Activated T-helper 2 cell treated with anti-CD3 and anti-CD28 coated beads, Interferon-gamma antibody, Interleukin-2, Interleukin-4, amounts not matched to agents 10 μg/mL and 5 μg/mL and 100 μg/mL, durations not matched to agents 14 hours and 24 hours and 36 hours (primary cell): ENCODE data around the gene EHD1. TPM values are rescaled to one million over a fixed set of nuclear protein-coding genes. Genes with fewer than 3 reads are reported as not detected.
A peak's percentile ranks its signal among the peaks of the same experiment; 100 is the strongest.

Source experiments
- DNase-seq: peaks from one replicate; pipeline ENCODE4 v3.0.0; 2021; ENCODE audit warnings: low spot score
- H3K27ac Mint-ChIP-seq: one replicate; pipeline ENCODE4 v1.8.0; 2021; ENCODE audit warnings: mixed read lengths
- H3K27me3 Mint-ChIP-seq: one replicate; pipeline ENCODE4 v1.8.0; 2021; ENCODE audit warnings: low read depth, mixed read lengths
- H3K36me3 Mint-ChIP-seq: one replicate; pipeline ENCODE4 v1.8.0; 2021; ENCODE audit warnings: low read depth, mixed read lengths
- H3K4me1 Mint-ChIP-seq: one replicate; pipeline ENCODE4 v1.8.0; 2021; ENCODE audit warnings: low read depth, mixed read lengths
- H3K4me3 Mint-ChIP-seq: one replicate; pipeline ENCODE4 v1.8.0; 2021; ENCODE audit warnings: low read depth, mild to moderate bottlenecking, moderate library complexity, mixed read lengths
- H3K9me3 Mint-ChIP-seq: one replicate; pipeline ENCODE4 v1.8.0; 2021; ENCODE audit warnings: mixed read lengths
- intact Hi-C: fragments of 100-400 bp; cut with micrococcal nuclease; formaldehyde crosslinking; loops from one replicate; pipeline ENCODE4 v1.15.1; 2023
- total RNA-seq: library from RNA; stranded (reverse); gene quantifications from 2 replicates; pipeline ENCODE4 v1.2.3, GENCODE V29; 2022

EHD1 gene
- total RNA-seq, result 107 TPM in 2 replicates

DNA sequence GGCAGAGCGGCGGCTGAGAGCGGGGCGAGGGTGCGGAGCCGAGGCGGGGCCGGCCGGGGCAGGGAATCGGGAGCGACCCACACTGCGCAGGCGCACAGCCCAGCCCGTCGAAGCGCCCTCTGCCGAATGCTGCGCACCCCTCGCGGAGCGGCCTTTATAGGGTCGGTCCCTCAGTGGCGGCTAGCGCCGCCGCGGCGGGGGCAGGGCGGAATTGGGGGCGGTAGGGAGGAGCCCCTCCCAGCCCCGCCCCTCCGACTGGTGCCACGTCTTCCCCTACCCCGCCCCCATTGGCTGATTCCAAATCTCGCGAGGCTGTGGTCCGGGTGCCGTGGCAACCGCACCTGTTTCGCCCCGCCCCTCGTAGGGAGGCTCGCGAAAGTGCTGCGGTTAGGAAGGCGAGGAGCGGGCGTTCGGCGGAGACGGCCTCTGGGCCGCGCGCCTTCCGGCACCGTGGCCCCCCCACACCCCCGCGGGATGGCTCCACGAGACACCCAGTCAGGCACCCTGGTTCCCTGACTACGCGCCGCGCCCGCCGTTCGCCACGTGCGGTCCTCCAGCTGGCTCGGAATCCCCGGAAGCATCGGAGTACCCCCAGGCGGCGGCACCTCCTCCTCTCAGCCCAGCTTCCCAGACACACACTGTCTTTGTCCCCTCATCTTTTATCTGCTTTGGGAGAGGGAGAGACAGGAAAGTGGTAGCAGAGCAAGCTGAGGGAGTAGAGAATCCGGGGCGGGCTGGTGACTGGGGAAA, at the start of gene EHD1:
Gene EHD1, minus strand, starts transcription at position 128 of the 750 bp plus-strand sequence. CDS start 157 bp downstream, outside the sequence.
- H3K27me3 Mint-ChIP-seq, result no peaks in the 10 kb centered on the region

DNA sequence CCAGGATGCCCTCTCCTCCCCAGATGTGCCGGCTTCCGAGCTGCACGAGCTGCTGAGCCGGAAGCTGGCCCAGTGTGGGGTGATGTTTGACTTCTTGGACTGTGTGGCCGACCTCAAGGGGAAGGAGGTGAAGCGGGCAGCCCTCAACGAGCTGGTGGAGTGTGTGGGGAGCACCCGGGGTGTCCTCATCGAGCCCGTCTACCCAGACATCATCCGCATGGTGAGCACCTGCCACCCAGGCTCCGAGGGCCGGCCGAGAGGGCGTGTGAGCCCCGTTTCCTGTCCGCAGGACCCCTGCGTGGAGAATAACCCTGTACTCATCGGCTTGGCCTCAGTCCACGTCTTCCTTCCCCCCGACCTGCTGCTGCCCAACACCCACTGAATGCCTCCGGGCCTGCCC, 48.3 kb upstream of the EHD1 start:
- H3K36me3 Mint-ChIP-seq, result peaks cover 18% of the 10 kb centered on the region
- peaks cover 12% of the 10 kb centered on the region for H3K4me1 Mint-ChIP-seq
- intact Hi-C loops, result no loop called here
- no peaks in the 10 kb centered on the region for H3K27me3 Mint-ChIP-seq
- no peak for DNase-seq
- H3K27ac Mint-ChIP-seq, result no peak overlapping the region
- H3K9me3 Mint-ChIP-seq, result no peaks in the 10 kb centered on the region
- peak overlapping the region; percentile 38 for H3K4me3 Mint-ChIP-seq

More for the DNA sequence above, at the start of gene EHD1:
- intact Hi-C loops, result loop anchor here (2.0 to 10.0 kb wide), 2 partner anchors 16 to 616 kb away; partner anchors contain the start of gene MALAT1
- H3K4me1 Mint-ChIP-seq, result peaks cover 55% of the 10 kb centered on the region
- peaks cover 36% of the 10 kb centered on the region for H3K36me3 Mint-ChIP-seq
- peak within 1 kb of the TSS; percentile 95 for H3K27ac Mint-ChIP-seq
- no peaks in the 10 kb centered on the region for H3K9me3 Mint-ChIP-seq
- H3K4me3 Mint-ChIP-seq, result peak within 1 kb of the TSS; percentile 99
- peak; percentile 99 for DNase-seq

DNA sequence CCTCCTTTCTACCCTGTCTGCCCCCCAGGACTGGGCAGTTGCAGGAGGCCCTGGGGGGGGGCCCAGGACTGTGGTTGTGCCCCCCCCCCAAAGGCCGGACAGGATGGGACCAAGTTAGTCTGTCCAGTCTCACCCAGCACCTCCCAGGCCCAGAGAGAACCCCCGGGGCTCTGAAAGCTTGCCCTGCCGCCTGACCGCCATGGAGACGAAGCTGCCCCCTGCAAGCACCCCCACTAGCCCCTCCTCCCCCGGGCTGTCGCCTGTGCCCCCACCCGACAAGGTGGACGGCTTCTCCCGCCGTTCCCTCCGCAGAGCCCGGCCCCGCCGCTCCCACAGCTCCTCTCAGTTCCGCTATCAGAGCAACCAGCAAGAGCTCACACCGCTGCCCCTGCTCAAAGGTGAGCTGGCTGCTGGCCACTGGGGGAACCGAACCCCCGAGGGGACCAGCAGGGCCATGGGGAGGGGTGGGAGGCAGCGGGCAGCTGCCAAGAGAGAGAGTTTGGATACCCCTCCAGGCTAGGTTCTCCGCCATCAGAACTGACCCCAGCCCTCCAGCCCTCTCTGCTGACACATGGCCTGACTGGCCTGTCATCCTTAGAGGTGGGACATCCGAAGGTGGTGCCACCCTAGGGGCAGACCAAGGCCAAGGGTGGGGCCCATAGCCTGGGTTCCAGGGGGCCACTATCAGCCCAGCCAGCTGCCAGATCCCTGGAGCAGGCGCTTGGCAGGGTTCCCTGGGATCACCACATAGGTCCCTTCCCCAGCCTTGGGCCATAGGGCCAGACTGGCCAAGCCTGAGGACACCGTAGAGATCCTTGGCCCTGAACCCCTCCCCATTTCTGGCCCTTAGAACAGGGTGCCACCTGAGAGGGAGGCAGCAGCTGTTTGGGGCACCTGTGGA, 47.4 kb upstream of the EHD1 start:
- H3K27me3 Mint-ChIP-seq, result no peaks in the 10 kb centered on the region
- H3K4me3 Mint-ChIP-seq, result peak overlapping the region; percentile 96
- intact Hi-C loops, result loop anchor here (2.0 kb wide), 1 partner anchor 89 kb away; the partner anchor contains the start of gene ARL2
- H3K9me3 Mint-ChIP-seq, result no peaks in the 10 kb centered on the region
- H3K4me1 Mint-ChIP-seq, result peaks cover 12% of the 10 kb centered on the region
- H3K27ac Mint-ChIP-seq, result peak overlapping the region; percentile 42
- no peak for DNase-seq
- peaks cover 12% of the 10 kb centered on the region for H3K36me3 Mint-ChIP-seq

DNA sequence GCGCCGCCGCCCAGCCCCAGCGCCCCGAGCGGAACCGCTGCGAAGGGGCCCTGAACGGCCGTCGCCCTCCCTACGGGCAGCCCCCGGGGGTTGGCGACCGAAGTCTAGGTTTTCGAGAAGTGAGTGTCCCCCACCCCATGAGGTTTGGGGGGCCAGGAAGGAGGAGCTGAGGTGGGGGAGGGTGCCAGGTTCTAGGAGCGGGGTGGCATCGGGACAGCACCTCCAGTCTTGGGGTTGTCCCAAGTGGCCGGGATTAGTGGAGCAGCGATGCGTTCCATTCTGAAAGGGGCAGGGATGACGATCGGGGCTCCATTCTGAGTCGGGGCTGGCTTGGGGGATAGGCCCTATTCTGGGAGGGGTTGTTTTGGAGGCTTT, 46.5 kb upstream of the EHD1 start:
- Mint-ChIP-seq H3K36me3 (peaks cover 8% of the 10 kb centered on the region), H3K4me3 (peak overlapping the region; percentile 96), H3K27ac (peak overlapping the region; percentile 42), H3K9me3 (no peaks in the 10 kb centered on the region), H3K4me1 (peaks cover 12% of the 10 kb centered on the region), H3K27me3 (no peaks in the 10 kb centered on the region)
- DNase-seq, result no peak
- intact Hi-C loops, result loop anchor here (1.0 to 2.0 kb wide), 2 partner anchors 90 to 102 kb away; partner anchors contain the start of genes ARL2 and SNX15

DNA sequence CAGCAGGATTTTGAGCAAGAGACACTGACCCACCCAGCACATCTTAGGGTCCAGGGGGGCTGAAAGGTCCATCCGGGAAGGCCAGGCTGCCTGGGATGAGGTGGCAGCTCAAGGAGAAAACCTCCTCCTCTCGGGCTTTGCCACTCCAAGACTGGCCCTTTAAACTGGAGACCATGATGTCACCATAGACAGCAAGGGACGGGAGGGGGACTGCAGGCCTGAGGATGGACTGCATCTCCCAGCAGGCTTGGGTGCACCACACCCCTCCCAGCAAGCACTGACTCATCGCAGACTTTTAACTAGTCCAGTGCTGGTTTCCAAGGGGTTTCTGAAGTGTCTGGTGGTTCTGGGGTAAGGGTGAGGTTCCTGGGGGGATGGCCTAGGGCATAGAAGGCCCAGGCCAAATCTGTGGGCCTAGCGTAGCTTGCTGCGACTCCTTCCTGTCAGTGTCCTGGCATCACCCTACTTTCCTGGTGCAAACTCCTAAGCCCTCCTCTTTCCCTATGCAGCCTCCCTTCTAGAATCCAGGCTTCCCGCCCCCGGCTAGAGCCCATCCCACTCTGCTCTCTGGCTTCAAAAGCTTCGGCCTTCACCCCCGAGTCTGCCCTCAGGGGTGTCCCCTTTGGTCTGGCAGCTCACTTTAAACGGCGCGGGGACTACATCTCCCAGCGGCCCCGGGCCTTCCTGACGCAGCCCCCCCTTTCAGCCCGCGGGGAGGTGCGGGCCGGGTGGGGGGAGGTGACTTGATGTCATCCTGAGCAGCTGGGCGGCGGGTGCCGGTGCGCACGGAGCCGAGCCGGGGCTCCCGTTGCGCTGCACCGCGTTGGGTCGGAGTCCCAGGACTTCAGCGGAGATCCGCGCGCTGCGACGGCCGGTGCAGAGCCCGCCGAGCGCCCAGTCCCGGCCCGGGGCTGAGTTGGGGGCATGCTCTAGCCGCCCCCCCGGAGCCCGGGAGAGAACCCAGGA, 45.8 kb upstream of the EHD1 start, which contains the start of gene PPP2R5B:
Gene PPP2R5B, plus strand, starts transcription at position 746 of the 966 bp plus-strand sequence. CDS start 1,046 bp downstream, outside the sequence.
- Mint-ChIP-seq H3K36me3 (peaks cover 5% of the 10 kb centered on the region), H3K27me3 (no peaks in the 10 kb centered on the region), H3K4me3 (peak within 1 kb of the TSS; percentile 96), H3K9me3 (no peaks in the 10 kb centered on the region), H3K27ac (peak within 1 kb of the TSS; percentile 100), H3K4me1 (peaks cover 12% of the 10 kb centered on the region)
- peak; percentile 89 for DNase-seq
- intact Hi-C loops, result loop anchor here (1.0 to 2.0 kb wide), 2 partner anchors 91 to 103 kb away; partner anchors contain the start of genes ARL2 and SNX15

DNA sequence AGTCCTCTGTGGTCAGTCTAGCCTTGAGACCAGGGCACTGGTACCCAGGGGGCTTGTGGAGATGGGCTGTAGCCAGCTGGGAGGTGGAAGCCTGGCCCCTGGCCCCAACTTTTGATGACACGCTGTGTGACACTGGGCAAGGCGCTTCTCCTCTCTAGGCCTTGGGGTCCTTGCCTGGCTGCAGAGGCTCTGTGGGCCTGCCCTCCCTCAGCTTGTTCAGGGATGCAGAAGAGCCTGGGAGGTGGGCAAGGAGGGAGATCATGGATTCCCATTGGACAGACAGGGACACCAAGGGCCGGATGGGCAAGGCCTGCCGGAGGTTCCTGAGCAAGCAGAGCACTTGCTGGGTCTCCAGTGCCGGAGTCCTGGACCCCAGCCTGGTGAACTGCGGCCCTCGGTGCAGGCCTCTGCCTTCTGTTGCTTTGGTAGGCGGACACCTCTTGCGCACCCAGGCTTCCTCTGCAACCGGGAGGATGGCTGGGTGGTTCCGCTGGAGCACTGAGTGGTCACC, 44.8 kb upstream of the EHD1 start:
- Mint-ChIP-seq H3K27ac (no peak overlapping the region), H3K27me3 (no peaks in the 10 kb centered on the region), H3K9me3 (no peaks in the 10 kb centered on the region), H3K4me3 (no peak overlapping the region), H3K4me1 (peaks cover 13% of the 10 kb centered on the region), H3K36me3 (peaks cover 5% of the 10 kb centered on the region)
- intact Hi-C loops, result no loop called here
- no peak for DNase-seq

DNA sequence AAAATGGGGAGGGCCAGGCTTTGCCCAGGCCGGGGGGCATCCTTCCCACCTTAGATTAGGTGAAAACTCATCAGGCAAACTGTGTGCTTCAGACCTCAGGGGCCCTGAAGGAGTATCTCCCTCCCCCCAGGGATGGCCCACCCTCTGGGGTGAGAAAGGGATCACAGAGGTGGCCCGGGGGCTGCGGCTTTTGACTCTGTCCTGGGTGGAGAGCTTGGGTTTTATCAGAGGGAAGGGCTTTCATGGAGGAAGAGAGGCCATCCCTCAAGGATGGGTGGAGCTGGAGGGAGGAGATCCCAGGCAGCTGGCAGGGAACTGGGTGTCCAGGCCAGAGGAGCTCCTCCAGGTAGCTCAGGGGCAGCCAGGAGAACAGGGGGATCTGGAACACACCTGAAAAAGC, 43.0 kb upstream of the EHD1 start:
- H3K27me3 Mint-ChIP-seq, result no peaks in the 10 kb centered on the region
- no peak overlapping the region for H3K4me3 Mint-ChIP-seq
- peaks cover 24% of the 10 kb centered on the region for H3K4me1 Mint-ChIP-seq
- intact Hi-C loops, result no loop called here
- no peaks in the 10 kb centered on the region for H3K9me3 Mint-ChIP-seq
- H3K27ac Mint-ChIP-seq, result no peak overlapping the region
- H3K36me3 Mint-ChIP-seq, result no peaks in the 10 kb centered on the region
- DNase-seq, result no peak

DNA sequence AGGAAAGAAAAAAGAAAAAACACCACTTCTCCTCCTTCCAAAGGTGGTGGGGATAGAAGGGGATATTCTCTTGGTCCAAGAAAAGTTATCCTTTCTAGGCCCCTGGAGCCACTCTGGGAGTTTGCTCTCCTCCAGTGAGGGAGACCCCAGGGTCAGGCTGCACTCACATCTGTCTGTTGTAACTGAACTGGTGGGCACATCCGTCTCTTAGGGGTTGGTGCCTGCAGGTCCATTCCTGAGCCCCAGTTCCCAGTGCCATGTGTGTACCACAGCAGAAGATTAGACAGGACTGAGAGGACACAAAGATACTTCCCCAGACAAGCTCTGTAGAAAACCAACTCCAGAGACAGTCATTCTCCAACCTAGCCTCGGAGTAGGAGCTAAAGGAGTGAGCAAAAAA, 41.7 kb upstream of the EHD1 start:
- Mint-ChIP-seq H3K4me3 (no peak overlapping the region), H3K27me3 (no peaks in the 10 kb centered on the region), H3K27ac (no peak overlapping the region), H3K9me3 (no peaks in the 10 kb centered on the region), H3K4me1 (peaks cover 30% of the 10 kb centered on the region), H3K36me3 (no peaks in the 10 kb centered on the region)
- intact Hi-C loops, result no loop called here
- no peak for DNase-seq

DNA sequence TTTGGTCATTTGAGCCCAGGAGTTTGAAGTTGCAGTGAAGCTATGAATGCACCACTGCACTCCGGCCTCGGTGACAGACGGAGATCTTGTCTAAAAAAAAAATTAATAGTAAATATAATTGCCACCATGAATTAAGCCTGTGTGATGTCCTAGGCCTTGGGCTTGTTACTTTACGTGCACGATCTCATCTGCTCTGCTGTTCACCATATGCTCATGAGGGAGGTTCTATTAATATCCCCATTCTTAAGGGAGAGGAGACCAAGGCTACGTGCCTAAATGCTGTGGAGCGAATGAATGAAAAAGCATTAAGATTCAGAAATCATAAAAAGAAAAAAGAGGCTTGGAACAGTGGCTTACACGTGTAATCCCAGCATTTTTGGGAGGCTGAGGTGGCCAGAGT, 41.2 kb upstream of the EHD1 start:
- Mint-ChIP-seq H3K9me3 (no peaks in the 10 kb centered on the region), H3K27me3 (no peaks in the 10 kb centered on the region), H3K27ac (no peak overlapping the region), H3K4me3 (no peak overlapping the region), H3K4me1 (peaks cover 27% of the 10 kb centered on the region), H3K36me3 (no peaks in the 10 kb centered on the region)
- DNase-seq, result no peak
- intact Hi-C loops, result loop anchor here (10.0 kb wide), 2 partner anchors 145 to 195 kb away; partner anchors contain the start of genes SF1, TM7SF2 and ZNHIT2

DNA sequence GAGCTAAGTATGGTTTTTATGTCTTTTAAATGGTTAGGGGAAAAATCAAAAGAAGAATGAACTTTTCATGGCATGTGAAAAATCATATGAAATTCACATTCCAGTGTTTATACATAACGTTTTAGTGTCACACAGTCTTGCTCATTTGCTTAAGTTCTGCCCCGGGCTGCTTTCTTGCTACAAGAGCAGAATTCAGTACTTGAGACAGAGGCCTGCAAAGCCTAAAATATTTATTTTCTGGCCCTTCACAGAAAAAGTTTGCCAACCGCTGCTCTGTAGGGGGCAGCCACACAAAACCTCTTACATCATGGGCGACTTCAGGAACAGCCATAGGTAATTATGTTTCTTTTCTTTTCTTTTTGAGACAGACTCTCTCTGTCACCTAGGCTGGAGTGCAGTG, 39.6 kb upstream of the EHD1 start:
- intact Hi-C loops, result loop anchor here (10.0 kb wide), 2 partner anchors 143 to 197 kb away; partner anchors contain the start of genes SF1, TM7SF2 and ZNHIT2

DNA sequence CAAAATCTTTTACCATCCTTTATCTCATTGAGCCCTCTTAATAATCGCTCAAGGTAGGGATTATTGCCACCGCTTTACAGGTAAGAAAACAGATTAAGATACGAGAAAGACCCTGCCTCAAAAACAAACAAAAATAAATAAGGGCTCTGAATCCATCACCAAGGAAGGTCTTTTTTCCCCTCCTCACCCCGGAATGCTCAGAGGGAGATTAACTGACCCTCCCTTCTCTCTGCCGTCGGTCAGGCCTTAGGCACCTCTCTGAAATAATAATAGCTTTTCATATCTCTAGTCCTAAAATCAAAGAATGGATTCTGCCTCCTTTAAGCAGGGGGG, 39.2 kb upstream of the EHD1 start:
- Mint-ChIP-seq H3K36me3 (peaks cover 8% of the 10 kb centered on the region), H3K4me3 (peak overlapping the region; percentile 89), H3K9me3 (no peaks in the 10 kb centered on the region), H3K27me3 (no peaks in the 10 kb centered on the region), H3K4me1 (peaks cover 21% of the 10 kb centered on the region), H3K27ac (peak overlapping the region; percentile 92)
- intact Hi-C loops, result loop anchor here (1.0 to 10.0 kb wide), 7 partner anchors 59 to 197 kb away; partner anchors contain the start of genes ARL2, SF1, SNX15 and TM7SF2
- no peak for DNase-seq

More for the DNA sequence above, 39.6 kb upstream of the EHD1 start:
- Mint-ChIP-seq H3K4me3 (peak overlapping the region; percentile 89), H3K4me1 (peaks cover 21% of the 10 kb centered on the region), H3K27me3 (no peaks in the 10 kb centered on the region), H3K9me3 (no peaks in the 10 kb centered on the region), H3K27ac (peak overlapping the region; percentile 92), H3K36me3 (peaks cover 8% of the 10 kb centered on the region)
- no peak for DNase-seq
